Liver (tissue), 9 donors: ENCODE data around the gene CFAP69. TPM values are rescaled to one million over a fixed set of nuclear protein-coding genes. Genes with fewer than 3 reads are reported as not detected.

Source experiments
- DNase-seq: peaks from one replicate; pipeline ENCODE4 v3.0.0-alpha.2; 2017; ENCODE audit warnings: low spot score
- H3K27ac ChIP-seq, 2 donors: one replicate each; pipeline ENCODE4 v1.7.0; 2013; ENCODE audit warnings: inconsistent platforms in 2 of 2, low read length in 2 of 2, control low read depth in 1 of 2, low read depth in 1 of 2, mild to moderate bottlenecking in 1 of 2
- H3K27me3 ChIP-seq, 4 donors: one replicate each; pipeline versions ENCODE4 v1.6.1 to v1.7.0; 2013; ENCODE audit warnings: low read length in 3 of 4, inconsistent platforms in 1 of 4, mild to moderate bottlenecking in 1 of 4, moderate library complexity in 1 of 4; ENCODE audit not compliant: control insufficient read depth in 4 of 4, insufficient read depth in 4 of 4
- H3K36me3 ChIP-seq, 4 donors: one replicate each; pipeline versions ENCODE4 v1.6.1 to v1.7.0; 2013; ENCODE audit warnings: low read length in 3 of 4, mild to moderate bottlenecking in 3 of 4, low read depth in 1 of 4, moderate library complexity in 1 of 4; ENCODE audit not compliant: control insufficient read depth in 4 of 4, insufficient read depth in 3 of 4
- H3K4me1 ChIP-seq, 4 donors: one replicate each; pipeline versions ENCODE4 v1.6.1 to v1.7.0; 2013; ENCODE audit warnings: low read length in 3 of 4, mild to moderate bottlenecking in 3 of 4, moderate library complexity in 1 of 4; ENCODE audit not compliant: control insufficient read depth in 4 of 4, insufficient read depth in 4 of 4
- H3K4me3 ChIP-seq, 3 donors: one replicate each; pipeline versions ENCODE4 v1.6.1 to v1.7.0; 2013; ENCODE audit warnings: low read length in 3 of 3, control low read depth in 1 of 3, low read depth in 1 of 3, mild to moderate bottlenecking in 1 of 3
- H3K9ac ChIP-seq, 2 donors: one replicate each; pipeline ENCODE4 v1.7.0; 2013; ENCODE audit warnings: low read length in 2 of 2, mild to moderate bottlenecking in 2 of 2, moderate library complexity in 2 of 2, control low read depth in 1 of 2, low read depth in 1 of 2
- H3K9me3 ChIP-seq, 4 donors: one replicate each; pipeline versions ENCODE4 v1.6.1 to v1.7.0; 2013; ENCODE audit warnings: low read length in 3 of 4; ENCODE audit not compliant: control insufficient read depth in 4 of 4
- EGR1 ChIP-seq, 2 donors: IDR thresholded peaks; 2 replicates each; pipeline ENCODE4 v1.6.1; 2016 to 2018; ENCODE audit warnings: antibody characterized with exemption in 2 of 2, low read depth in 2 of 2
- FOXA1 ChIP-seq: IDR thresholded peaks from 2 replicates; pipeline ENCODE4 v1.6.1; 2016; ENCODE audit warnings: antibody characterized with exemption
- FOXA2 ChIP-seq: IDR thresholded peaks from 2 replicates; pipeline ENCODE4 v1.6.1; 2016; ENCODE audit warnings: antibody characterized with exemption
- GABPA ChIP-seq, 2 donors: IDR thresholded peaks in 1 of 2; conservative IDR thresholded peaks in 1 of 2; 2 replicates each; pipeline ENCODE4 v1.6.1; 2016; ENCODE audit warnings: antibody characterized with exemption in 2 of 2, mild to moderate bottlenecking in 1 of 2, moderate library complexity in 1 of 2
- HNF4G ChIP-seq: IDR thresholded peaks from 2 replicates; pipeline ENCODE4 v1.6.1; 2016; ENCODE audit warnings: antibody characterized with exemption
- JUND ChIP-seq, 2 donors: IDR thresholded peaks; 2 replicates each; pipeline ENCODE4 v1.6.1; 2016; ENCODE audit warnings: antibody characterized with exemption in 2 of 2
- NR2F2 ChIP-seq: IDR thresholded peaks from 2 replicates; pipeline ENCODE4 v1.6.1; 2016; ENCODE audit warnings: antibody characterized with exemption
- RAD21 ChIP-seq, 2 donors: IDR thresholded peaks; 2 replicates each; pipeline ENCODE4 v1.6.1; 2016; ENCODE audit warnings: antibody characterized with exemption in 2 of 2, mild to moderate bottlenecking in 2 of 2
- TAF1 ChIP-seq: conservative IDR thresholded peaks from 2 replicates; pipeline ENCODE4 v1.6.1; 2016; ENCODE audit warnings: antibody characterized with exemption, mild to moderate bottlenecking
- YY1 ChIP-seq: IDR thresholded peaks from 2 replicates; pipeline ENCODE4 v1.6.1; 2016; ENCODE audit warnings: antibody characterized with exemption, mild to moderate bottlenecking
- WGBS: extraction: QIAGEN DNeasy Blood & Tissue Kit; methylation state at CpG from one replicate; pipeline ENCODE4 v1.1.7; 2013; 5-methylcytosine and 5-hydroxymethylcytosine counted together
- polyA plus RNA-seq, 2 donors: library from polyadenylated mRNA; stranded (reverse) in 1 of 2; unstranded in 1 of 2; fragments of 200-250 nt in 1 of 2; fragments of >200 nt in 1 of 2; fragmentation: Nextera tagmentation in 1 of 2; extraction: Ambion mirVana in 1 of 2; gene quantifications; one replicate each; pipeline versions ENCODE4 v1.2.1 to v1.2.3, GENCODE V29; 2013 to 2015
- total RNA-seq, 2 donors: library from RNA; depleted of rRNA; stranded (reverse); fragments of >200 nt; gene quantifications; one replicate each; pipeline ENCODE4 v1.2.3, GENCODE V29; 2014
- TF ChIP-seq, protein P1 (sequence below): IDR thresholded peaks from 2 replicates; pipeline ENCODE4 v1.6.1; 2016; ENCODE audit warnings: antibody characterized with exemption, mild to moderate bottlenecking
- TF ChIP-seq, protein P2 (sequence below): IDR thresholded peaks from 2 replicates; pipeline ENCODE4 v1.6.1; 2016; ENCODE audit warnings: antibody characterized with exemption
- TF ChIP-seq, protein P3 (sequence below): fragments of 150-350 bp; IDR thresholded peaks from 2 replicates; pipeline ENCODE4 v1.5.1; 2017; ENCODE audit warnings: improper control_type of control experiment, low read depth, low read length; ENCODE audit not compliant: missing input control
- TF ChIP-seq, protein P4 (sequence below): IDR thresholded peaks from 2 replicates; pipeline ENCODE4 v1.6.1; 2016; ENCODE audit warnings: antibody characterized with exemption
- TF ChIP-seq, protein P5 (sequence below): IDR thresholded peaks from 2 replicates; pipeline ENCODE4 v1.6.1; 2016; ENCODE audit warnings: antibody characterized with exemption
- donor health status: healthy.
- donor health status: healthy.
- donor health status: healthy.
- donor health status: healthy.
- donor health status: healthy.

The CFAP69 gene
- total and polyA plus RNA-seq, 4 donors: 1.2 to 11.7 (median 4.1) TPM

DNA sequence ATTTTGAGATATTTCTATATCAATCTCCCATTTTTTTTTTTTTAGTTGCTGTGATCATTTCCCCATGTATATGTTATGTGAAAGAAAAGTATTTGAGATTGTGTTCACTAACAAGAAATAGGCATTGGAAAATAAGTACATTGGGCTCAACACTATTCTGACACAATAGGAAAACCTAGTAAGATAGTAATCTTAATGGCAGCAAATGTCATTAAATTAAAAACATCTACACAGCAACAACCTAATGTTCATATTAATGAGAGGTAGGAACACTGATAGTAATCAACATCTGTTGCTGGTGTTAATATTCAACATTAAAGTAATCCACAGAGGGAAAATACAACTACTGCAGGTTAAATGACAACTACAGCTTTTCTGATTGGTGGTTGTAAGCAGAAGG is 100.0 kb downstream of the CFAP69 start (continued):
- TF ChIP-seq, protein P1, sequence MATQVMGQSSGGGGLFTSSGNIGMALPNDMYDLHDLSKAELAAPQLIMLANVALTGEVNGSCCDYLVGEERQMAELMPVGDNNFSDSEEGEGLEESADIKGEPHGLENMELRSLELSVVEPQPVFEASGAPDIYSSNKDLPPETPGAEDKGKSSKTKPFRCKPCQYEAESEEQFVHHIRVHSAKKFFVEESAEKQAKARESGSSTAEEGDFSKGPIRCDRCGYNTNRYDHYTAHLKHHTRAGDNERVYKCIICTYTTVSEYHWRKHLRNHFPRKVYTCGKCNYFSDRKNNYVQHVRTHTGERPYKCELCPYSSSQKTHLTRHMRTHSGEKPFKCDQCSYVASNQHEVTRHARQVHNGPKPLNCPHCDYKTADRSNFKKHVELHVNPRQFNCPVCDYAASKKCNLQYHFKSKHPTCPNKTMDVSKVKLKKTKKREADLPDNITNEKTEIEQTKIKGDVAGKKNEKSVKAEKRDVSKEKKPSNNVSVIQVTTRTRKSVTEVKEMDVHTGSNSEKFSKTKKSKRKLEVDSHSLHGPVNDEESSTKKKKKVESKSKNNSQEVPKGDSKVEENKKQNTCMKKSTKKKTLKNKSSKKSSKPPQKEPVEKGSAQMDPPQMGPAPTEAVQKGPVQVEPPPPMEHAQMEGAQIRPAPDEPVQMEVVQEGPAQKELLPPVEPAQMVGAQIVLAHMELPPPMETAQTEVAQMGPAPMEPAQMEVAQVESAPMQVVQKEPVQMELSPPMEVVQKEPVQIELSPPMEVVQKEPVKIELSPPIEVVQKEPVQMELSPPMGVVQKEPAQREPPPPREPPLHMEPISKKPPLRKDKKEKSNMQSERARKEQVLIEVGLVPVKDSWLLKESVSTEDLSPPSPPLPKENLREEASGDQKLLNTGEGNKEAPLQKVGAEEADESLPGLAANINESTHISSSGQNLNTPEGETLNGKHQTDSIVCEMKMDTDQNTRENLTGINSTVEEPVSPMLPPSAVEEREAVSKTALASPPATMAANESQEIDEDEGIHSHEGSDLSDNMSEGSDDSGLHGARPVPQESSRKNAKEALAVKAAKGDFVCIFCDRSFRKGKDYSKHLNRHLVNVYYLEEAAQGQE: no peak
- no peak for TF ChIP-seq JUND (IDR thresholded peaks at IDR 0.05)

DNA sequence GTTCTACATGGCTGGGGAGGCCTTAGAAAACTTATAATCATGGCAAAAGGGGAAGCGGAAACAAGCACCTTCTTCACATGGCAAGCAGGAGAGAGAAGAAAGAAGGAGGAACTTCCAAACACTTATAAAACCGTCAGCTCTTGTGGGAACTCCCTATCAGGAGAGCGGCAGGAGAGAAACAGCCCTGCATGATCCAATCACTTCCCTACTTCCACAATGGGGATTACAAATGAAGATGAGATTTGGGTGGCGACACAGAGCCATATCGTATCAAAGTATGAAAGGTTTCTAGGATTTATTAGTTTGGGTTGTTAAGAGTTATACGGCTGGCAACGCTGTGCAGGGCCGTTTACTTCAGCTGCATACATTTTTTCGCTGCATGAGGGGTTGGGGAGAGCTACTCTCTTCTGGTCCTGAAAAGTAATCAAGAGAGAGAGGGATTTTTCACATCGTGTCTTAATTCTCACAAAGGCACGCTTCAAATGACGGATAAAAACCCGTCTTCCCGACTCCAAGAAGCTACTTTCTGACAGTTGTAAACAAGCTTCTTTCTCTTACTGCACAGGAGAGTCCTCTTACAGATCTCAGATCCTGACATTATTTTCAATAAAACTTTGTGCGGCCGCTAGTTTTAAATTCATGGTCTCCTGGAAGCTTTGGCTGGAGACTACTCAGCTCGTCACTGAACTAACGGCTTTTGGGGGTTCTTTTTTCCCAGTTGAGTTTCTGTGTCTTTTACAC is 100.8 kb downstream of the CFAP69 start:
- H3K9ac ChIP-seq: peak overlapping the region; percentile 94 to 96
- peak overlapping the region; percentile 60 to 97 (median 76) for H3K4me3 ChIP-seq
- DNase-seq: no peak
- WGBS: 8% methylated on average over 18 of the region's 18 CpGs
- TF ChIP-seq, protein P2, sequence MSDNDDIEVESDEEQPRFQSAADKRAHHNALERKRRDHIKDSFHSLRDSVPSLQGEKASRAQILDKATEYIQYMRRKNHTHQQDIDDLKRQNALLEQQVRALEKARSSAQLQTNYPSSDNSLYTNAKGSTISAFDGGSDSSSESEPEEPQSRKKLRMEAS: no peak
- TF ChIP-seq, protein P3, sequence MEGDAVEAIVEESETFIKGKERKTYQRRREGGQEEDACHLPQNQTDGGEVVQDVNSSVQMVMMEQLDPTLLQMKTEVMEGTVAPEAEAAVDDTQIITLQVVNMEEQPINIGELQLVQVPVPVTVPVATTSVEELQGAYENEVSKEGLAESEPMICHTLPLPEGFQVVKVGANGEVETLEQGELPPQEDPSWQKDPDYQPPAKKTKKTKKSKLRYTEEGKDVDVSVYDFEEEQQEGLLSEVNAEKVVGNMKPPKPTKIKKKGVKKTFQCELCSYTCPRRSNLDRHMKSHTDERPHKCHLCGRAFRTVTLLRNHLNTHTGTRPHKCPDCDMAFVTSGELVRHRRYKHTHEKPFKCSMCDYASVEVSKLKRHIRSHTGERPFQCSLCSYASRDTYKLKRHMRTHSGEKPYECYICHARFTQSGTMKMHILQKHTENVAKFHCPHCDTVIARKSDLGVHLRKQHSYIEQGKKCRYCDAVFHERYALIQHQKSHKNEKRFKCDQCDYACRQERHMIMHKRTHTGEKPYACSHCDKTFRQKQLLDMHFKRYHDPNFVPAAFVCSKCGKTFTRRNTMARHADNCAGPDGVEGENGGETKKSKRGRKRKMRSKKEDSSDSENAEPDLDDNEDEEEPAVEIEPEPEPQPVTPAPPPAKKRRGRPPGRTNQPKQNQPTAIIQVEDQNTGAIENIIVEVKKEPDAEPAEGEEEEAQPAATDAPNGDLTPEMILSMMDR: no peak
- TF ChIP-seq EGR1 (IDR thresholded peaks at IDR 0.05; ENCODE audit: low read depth in 2 of 2) (no peak), RAD21 (IDR thresholded peaks at IDR 0.05) (no peak), YY1 (no peak), FOXA2 (no peak), GABPA (IDR thresholded peaks at IDR 0.05 in 1 of 2, conservative IDR thresholded peaks at IDR 0.05 in 1 of 2) (no peak), JUND (IDR thresholded peaks at IDR 0.05) (no peak), TAF1 (no peak), NR2F2 (no peak), FOXA1 (no peak), HNF4G (no peak)
- TF ChIP-seq, protein P4, sequence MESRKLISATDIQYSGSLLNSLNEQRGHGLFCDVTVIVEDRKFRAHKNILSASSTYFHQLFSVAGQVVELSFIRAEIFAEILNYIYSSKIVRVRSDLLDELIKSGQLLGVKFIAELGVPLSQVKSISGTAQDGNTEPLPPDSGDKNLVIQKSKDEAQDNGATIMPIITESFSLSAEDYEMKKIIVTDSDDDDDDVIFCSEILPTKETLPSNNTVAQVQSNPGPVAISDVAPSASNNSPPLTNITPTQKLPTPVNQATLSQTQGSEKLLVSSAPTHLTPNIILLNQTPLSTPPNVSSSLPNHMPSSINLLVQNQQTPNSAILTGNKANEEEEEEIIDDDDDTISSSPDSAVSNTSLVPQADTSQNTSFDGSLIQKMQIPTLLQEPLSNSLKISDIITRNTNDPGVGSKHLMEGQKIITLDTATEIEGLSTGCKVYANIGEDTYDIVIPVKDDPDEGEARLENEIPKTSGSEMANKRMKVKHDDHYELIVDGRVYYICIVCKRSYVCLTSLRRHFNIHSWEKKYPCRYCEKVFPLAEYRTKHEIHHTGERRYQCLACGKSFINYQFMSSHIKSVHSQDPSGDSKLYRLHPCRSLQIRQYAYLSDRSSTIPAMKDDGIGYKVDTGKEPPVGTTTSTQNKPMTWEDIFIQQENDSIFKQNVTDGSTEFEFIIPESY: no peak
- TF ChIP-seq, protein P5, sequence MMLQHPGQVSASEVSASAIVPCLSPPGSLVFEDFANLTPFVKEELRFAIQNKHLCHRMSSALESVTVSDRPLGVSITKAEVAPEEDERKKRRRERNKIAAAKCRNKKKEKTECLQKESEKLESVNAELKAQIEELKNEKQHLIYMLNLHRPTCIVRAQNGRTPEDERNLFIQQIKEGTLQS: no peak
- TF ChIP-seq, protein P1: no peak
- no peaks in the 10 kb centered on the region for H3K36me3 ChIP-seq
- H3K4me1 ChIP-seq: peaks cover 3 to 18% (median 4%) of the 10 kb centered on the region in 4 donors
- peak overlapping the region; percentile 87 to 96 for H3K27ac ChIP-seq
- no peaks in the 10 kb centered on the region for H3K27me3 ChIP-seq
- H3K9me3 ChIP-seq: no peaks in the 10 kb centered on the region
